A549 treated with AZD9567 at 1 μM for 4 hours (cell line): ENCODE results near the gene PLAAT4. TPM values are rescaled to one million over a fixed set of nuclear protein-coding genes. Genes with fewer than 3 reads are reported as not detected.

ENCODE experiments used
- total RNA-seq: library from RNA; stranded (reverse); fragments of 200-300 nt; extraction: Qiagen RNA extraction; gene quantifications from 5 replicates; pipeline ENCODE4 v1.2.3, GENCODE V29; 2022; ENCODE audit not compliant: insufficient read depth

Gene PLAAT4
- 1.5 to 2.4 TPM (median 1.9 TPM) in 4 of 5 replicates, not detected in the other for total RNA-seq

GRCh38 chr11:63536669-63537292 is at the start of gene PLAAT4:
TSS of gene PLAAT4 (plus strand) at chr11:63536808. CDS start at chr11:63536869, 61 bp downstream.

GRCh38 chr11:63490551-63491239 is 45.9 kb upstream of the PLAAT4 start, which contains the start of gene PLAAT5:
TSS of gene PLAAT5 (minus strand) at chr11:63491167. CDS start at chr11:63491034, 133 bp downstream.

GRCh38 chr11:63505857-63506528 is 30.6 kb upstream of the PLAAT4 start, which contains the start of gene LGALS12:
TSS of gene LGALS12 (plus strand) at chr11:63506084. CDS start at chr11:63506459, 375 bp downstream.

GRCh38 chr11:63563201-63564055 is 26.8 kb downstream of the PLAAT4 start, which contains the start of gene PLAAT2:
TSS of gene PLAAT2 (minus strand) at chr11:63563379. CDS start at chr11:63563324, 55 bp downstream.

Other genes starting within 250 kb of the PLAAT4 start
- not detected in 5 replicates for gene SLC22A9, start 167.0 kb upstream of the PLAAT4 start, total RNA-seq
- not detected in 5 replicates for gene PLAAT5, start 45.6 kb upstream of the PLAAT4 start, total RNA-seq
- gene LGALS12, start 30.7 kb upstream of the PLAAT4 start, total RNA-seq = not detected in 5 replicates
- 0.28 to 0.35 TPM (median 0.33 TPM) in 4 of 5 replicates, not detected in the other for gene PLAAT2, start 26.6 kb downstream of the PLAAT4 start, total RNA-seq
- gene PLAAT3, start 77.6 kb downstream of the PLAAT4 start, total RNA-seq = 34.5 to 64.2 TPM (median 57.4 TPM) in 5 replicates
- 28.2 to 31.5 TPM (median 30.7 TPM) in 5 replicates for gene ATL3, start 134.6 kb downstream of the PLAAT4 start, total RNA-seq
- gene RTN3, start 144.7 kb downstream of the PLAAT4 start, total RNA-seq = 101 to 141 TPM (median 103 TPM) in 5 replicates
- gene ZFTA, start 232.0 kb downstream of the PLAAT4 start, total RNA-seq = 5.4 to 7.7 TPM (median 6.5 TPM) in 5 replicates